ENCODE results near the gene DIAPH2. TPM values are rescaled to one million over a fixed set of nuclear protein-coding genes. Genes with fewer than 3 reads are reported as not detected.
"Not testable (repeated sequence)": the region's sequence is repeated elsewhere in the genome, so short reads cannot be mapped to it uniquely, and the experiment has no call there.

DIAPH2 gene
- polyA plus RNA-seq, 1 experiment: 10.6 TPM

DNA sequence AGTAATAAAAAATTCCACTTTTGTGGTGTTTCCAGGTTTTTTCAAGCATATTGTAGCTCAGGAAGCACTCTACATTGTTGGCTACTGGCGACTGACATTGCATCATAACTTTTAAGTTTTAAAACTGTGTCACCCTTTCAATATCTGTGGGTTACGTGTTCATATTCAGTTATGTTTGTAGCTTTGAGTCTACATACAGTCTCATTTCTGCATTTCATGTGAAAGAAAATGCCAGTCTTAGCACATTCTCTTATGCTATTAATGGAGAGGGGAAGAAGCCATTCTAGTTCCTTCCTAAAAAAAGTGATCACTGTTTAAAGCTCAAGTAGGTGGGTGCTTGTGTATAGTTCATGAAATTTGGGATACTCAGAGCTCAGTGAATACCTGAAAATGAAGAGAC is 38.1 kb downstream of the DIAPH2 start:
- Histone ChIP-seq H3K4me3 (ENCODE audit: low read depth, low read length) (no peak overlapping the region), H3K27ac (ENCODE audit: low read depth, low read length) (no peak overlapping the region), H3K27me3 (ENCODE audit: control insufficient read depth, insufficient read depth, low read length) (no peaks in the 10 kb centered on the region), H3K9me3 (ENCODE audit: control insufficient read depth, insufficient read depth, low read length) (no peaks in the 10 kb centered on the region)
- no peak for DNase-seq (ENCODE audit: low read depth, low spot score)
- ChIA-PET CTCF (no interaction called here), POLR2A (no interaction called here)
- TF ChIP-seq CTCF (IDR thresholded peaks at IDR 0.05; ENCODE audit: low read depth, low read length): no peak

DNA sequence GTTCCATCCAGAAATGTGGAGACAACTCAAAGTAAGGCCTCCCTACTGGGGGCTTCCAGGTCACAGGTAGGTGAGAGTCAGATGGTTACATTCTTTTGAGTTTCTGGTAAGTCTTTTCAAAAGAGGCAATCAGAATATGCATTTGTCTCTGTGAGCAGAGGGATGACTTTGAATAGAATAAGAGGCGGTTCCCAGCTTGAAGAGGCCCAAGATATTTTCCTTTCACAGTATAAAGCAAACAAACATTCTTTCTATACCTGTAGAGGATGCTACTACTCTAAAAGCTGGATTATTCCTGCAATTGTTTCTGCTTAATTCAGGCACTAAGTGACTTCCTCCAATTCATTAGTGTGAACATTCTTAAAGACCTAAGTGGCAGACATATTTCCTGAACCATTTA is 44.4 kb downstream of the DIAPH2 start:
- ChIA-PET CTCF (no interaction called here), POLR2A (no interaction called here)
- Histone ChIP-seq H3K27me3 (ENCODE audit: control insufficient read depth, insufficient read depth, low read length) (no peaks in the 10 kb centered on the region), H3K9me3 (ENCODE audit: control insufficient read depth, insufficient read depth, low read length) (no peaks in the 10 kb centered on the region), H3K4me3 (ENCODE audit: low read depth, low read length) (no peak overlapping the region), H3K27ac (ENCODE audit: low read depth, low read length) (no peak overlapping the region)
- TF ChIP-seq CTCF (IDR thresholded peaks at IDR 0.05; ENCODE audit: low read depth, low read length): no peak
- no peak for DNase-seq (ENCODE audit: low read depth, low spot score)

- no peak for DNase-seq (ENCODE audit: low read depth, low spot score)
- no peak for TF ChIP-seq CTCF (IDR thresholded peaks at IDR 0.05; ENCODE audit: low read depth, low read length)
- Histone ChIP-seq H3K4me3 (ENCODE audit: low read depth, low read length) (no peak overlapping the region), H3K27me3 (ENCODE audit: control insufficient read depth, insufficient read depth, low read length) (no peaks in the 10 kb centered on the region), H3K9me3 (ENCODE audit: control insufficient read depth, insufficient read depth, low read length) (no peaks in the 10 kb centered on the region), H3K27ac (ENCODE audit: low read depth, low read length) (no peak overlapping the region)
- ChIA-PET POLR2A (no interaction called here), CTCF (interaction anchor here (0.5 kb wide), 1 partner anchor 828 kb away, joined by 4 read pairs; no protein-coding TSS in a partner anchor)
These were observed 45.4 kb downstream of the DIAPH2 start for GRCh38 chrX:96729868-96730643.

DNA sequence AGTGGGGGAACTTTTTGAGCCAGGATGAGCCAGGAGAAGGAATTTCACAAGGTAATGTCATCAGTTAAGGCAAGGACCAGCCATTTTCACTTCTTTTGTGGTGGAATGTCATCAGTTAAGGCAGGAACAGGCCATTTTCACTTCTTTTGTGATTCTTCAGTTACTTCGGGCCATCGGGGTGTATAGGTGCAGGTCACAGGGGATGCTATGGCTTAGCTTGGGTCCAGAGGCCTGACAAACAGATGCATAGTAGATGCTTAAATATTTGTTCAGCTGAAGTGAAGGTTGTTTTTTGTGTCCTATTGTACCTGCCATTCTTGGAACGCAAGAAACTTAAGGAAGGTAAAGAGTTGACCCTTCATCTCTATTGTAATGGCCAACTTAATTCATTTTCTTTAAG is 46.4 kb downstream of the DIAPH2 start:
- H3K27me3 ChIP-seq (ENCODE audit: control insufficient read depth, insufficient read depth, low read length); DNase-seq (ENCODE audit: low read depth, low spot score); CTCF ChIA-PET; H3K27ac ChIP-seq (ENCODE audit: low read depth, low read length); POLR2A ChIA-PET; H3K4me3 ChIP-seq (ENCODE audit: low read depth, low read length); H3K9me3 ChIP-seq (ENCODE audit: control insufficient read depth, insufficient read depth, low read length): not testable (repeated sequence)

DNA sequence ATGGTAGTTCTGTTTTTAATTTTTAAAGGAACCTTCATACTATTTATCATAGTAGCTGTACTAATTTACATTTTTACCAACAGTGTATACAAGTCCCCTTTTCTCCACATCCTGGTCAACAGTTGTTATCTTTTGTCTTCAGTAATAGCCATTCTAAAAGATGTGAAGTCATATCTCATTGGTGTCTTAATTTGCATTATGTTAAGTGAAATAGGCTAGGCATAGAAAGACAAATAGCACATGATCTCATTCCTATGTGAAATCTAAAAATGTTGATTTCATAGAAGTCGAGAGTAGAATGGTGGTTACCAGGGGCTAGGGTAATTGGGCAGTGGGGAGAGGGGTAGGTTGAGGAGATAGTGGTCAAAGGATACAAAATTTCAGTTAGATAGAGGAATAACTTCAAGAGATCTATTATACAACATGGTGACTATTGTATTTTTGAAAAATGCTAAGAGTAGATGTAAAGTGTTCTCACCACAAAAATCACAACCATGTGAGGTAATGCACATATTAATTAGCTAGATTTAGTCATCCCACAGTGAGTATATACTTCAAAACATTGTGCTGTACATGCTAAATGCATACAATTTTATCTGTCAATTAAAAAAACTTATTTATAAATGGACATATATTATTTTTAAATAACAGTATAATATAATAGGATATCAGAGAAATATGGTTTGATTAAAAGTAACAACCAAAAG is 58.9 kb downstream of the DIAPH2 start:
- no peak overlapping the region for H3K4me3 ChIP-seq (ENCODE audit: low read depth, low read length)
- TF ChIP-seq CTCF (IDR thresholded peaks at IDR 0.05; ENCODE audit: low read depth, low read length): no peak
- ChIA-PET CTCF (no interaction called here), POLR2A (no interaction called here)
- no peaks in the 10 kb centered on the region for H3K9me3 ChIP-seq (ENCODE audit: control insufficient read depth, insufficient read depth, low read length)
- no peaks in the 10 kb centered on the region for H3K27me3 ChIP-seq (ENCODE audit: control insufficient read depth, insufficient read depth, low read length)
- DNase-seq (ENCODE audit: low read depth, low spot score): no peak
- no peak overlapping the region for H3K27ac ChIP-seq (ENCODE audit: low read depth, low read length)
